Neuron (in vitro differentiated cells): ENCODE measurements around the gene RSAD1.

Experiments used
- H2AFZ ChIP-seq: one replicate; pipeline ENCODE4 v1.6.1; 2013; ENCODE audit warnings: low read depth, mild to moderate bottlenecking, inconsistent platforms, low read length, moderate library complexity
- H3K27me3 ChIP-seq: one replicate; pipeline ENCODE4 v1.6.1; 2013; ENCODE audit warnings: low read length; ENCODE audit not compliant: insufficient read depth
- H3K36me3 ChIP-seq: one replicate; pipeline ENCODE4 v1.6.1; 2013; ENCODE audit warnings: low read length; ENCODE audit not compliant: insufficient read depth
- H3K4me1 ChIP-seq: one replicate; pipeline ENCODE4 v1.6.1; 2013; ENCODE audit warnings: low read length; ENCODE audit not compliant: insufficient read depth
- H3K4me3 ChIP-seq: 2 replicates; pipeline ENCODE4 v1.5.1; 2013; ENCODE audit warnings: mild to moderate bottlenecking, low read length, moderate library complexity
- H3K9me3 ChIP-seq: one replicate; pipeline ENCODE4 v1.6.1; 2013; ENCODE audit warnings: low read length

Gene RSAD1

GRCh38 chr17:50517504-50518383 lies 39.1 kb downstream of the RSAD1 start:
- no peaks in the 10 kb centered on the region for H3K9me3 ChIP-seq
- no peak overlapping the region for H2AFZ ChIP-seq
- H3K36me3 ChIP-seq, result no peaks in the 10 kb centered on the region
- no peak overlapping the region for H3K4me3 ChIP-seq
- H3K27me3 ChIP-seq, result peaks cover 22% of the 10 kb centered on the region
- peaks cover 10% of the 10 kb centered on the region for H3K4me1 ChIP-seq

DNA sequence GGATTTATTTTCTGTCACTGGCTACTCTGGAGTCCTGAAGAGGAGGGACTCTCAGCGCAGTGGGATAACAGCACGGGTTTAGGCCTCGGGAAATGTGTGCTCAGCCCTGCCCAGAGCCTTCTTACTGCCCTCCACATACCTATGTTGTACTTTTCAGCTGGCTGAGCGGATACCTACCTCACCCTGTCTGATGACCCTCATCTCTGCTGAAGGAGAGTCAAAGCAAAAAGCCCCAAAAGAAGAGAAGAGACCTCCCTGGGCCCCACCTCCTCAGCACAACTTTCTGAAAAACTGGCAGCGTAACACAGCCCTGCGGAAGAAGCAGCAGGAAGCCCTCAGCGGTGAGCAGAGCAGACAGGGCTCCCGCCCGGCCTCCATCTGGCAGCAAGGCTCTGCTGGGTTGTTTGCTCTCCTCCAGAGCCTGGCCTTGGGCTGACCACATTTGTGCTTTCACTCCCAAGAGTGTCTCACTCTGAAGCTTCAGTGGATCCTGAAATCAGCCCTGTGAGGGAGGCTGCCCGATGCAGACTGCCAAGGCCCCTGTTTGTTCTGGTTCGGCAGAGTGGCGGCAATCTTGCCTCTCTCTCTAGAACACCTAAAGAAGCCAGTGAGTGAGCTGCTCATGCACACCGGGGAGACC lies 39.8 kb downstream of the RSAD1 start:
- H3K4me1 ChIP-seq, result peaks cover 10% of the 10 kb centered on the region
- no peaks in the 10 kb centered on the region for H3K36me3 ChIP-seq
- H3K4me3 ChIP-seq, result no peak overlapping the region
- peaks cover 22% of the 10 kb centered on the region for H3K27me3 ChIP-seq
- H2AFZ ChIP-seq, result no peak overlapping the region
- no peaks in the 10 kb centered on the region for H3K9me3 ChIP-seq

DNA sequence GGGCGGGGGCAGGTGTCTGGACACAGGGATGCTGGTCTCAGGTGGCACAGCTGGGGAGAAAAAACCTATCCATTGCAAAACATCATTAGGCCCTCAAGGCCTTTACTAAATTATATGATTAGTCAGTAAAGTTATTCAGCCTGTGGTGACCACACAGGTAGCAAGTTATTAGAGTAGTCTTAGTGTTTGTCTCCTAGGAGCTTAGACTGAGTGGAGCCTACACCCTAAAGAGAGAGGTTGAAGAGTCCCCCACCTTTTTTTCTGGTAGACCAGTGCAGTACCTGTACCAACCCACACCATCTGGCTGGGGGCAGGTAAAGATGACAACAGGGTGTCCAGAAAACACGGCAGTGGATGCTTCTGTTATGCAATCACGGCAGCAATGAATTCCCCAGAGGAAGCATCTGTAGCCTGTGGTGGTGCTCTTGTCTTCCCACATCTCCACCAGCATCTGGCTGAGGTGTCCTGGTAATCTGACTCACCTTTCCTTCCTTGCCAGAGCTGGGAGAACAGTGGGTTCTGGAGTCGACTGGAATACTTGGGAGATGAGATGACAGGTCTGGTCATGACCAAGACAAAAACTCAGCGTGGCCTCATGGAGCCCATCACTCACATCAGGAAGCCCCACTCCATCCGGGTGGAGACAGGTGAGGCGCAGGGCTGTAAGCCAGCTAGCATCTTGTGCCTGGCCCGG lies 40.6 kb downstream of the RSAD1 start:
- Histone ChIP-seq H3K4me1 (peaks cover 8% of the 10 kb centered on the region), H3K36me3 (no peaks in the 10 kb centered on the region), H3K4me3 (no peak overlapping the region), H3K27me3 (peaks cover 22% of the 10 kb centered on the region), H2AFZ (no peak overlapping the region), H3K9me3 (no peaks in the 10 kb centered on the region)

- H3K4me3 ChIP-seq, result no peak overlapping the region
- peaks cover 22% of the 10 kb centered on the region for H3K27me3 ChIP-seq
- H3K36me3 ChIP-seq, result no peaks in the 10 kb centered on the region
- H2AFZ ChIP-seq, result no peak overlapping the region
- no peaks in the 10 kb centered on the region for H3K4me1 ChIP-seq
- no peaks in the 10 kb centered on the region for H3K9me3 ChIP-seq
Measured at GRCh38 chr17:50520483-50520882, 41.8 kb downstream of the RSAD1 start.

DNA sequence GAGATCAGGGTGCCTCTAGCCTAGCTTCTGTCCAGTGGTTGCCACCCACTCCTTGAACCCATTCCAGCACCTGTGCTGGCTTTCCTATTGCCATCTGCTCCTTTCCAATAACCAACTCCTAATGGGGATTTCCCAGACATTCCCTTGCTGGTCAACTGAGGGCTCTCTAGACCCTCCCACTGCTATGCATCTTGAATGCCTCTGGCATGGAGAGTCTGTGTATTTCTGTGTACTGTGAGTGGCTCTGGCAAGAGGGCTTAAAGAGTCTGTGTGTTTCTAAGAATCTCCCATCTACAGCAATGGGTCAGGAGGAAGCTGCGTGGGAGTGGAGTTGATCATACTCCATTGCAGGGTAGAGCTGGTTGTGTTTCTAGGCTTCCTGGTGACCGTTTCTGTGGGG lies 42.9 kb downstream of the RSAD1 start:
- H3K4me3 ChIP-seq, result no peak overlapping the region
- no peaks in the 10 kb centered on the region for H3K36me3 ChIP-seq
- H3K9me3 ChIP-seq, result no peaks in the 10 kb centered on the region
- no peak overlapping the region for H2AFZ ChIP-seq
- no peaks in the 10 kb centered on the region for H3K4me1 ChIP-seq
- H3K27me3 ChIP-seq, result peaks cover 22% of the 10 kb centered on the region

- no peak overlapping the region for H3K4me3 ChIP-seq
- no peaks in the 10 kb centered on the region for H3K9me3 ChIP-seq
- H3K27me3 ChIP-seq, result peaks cover 18% of the 10 kb centered on the region
- H3K4me1 ChIP-seq, result no peaks in the 10 kb centered on the region
- H3K36me3 ChIP-seq, result no peaks in the 10 kb centered on the region
- no peak overlapping the region for H2AFZ ChIP-seq
Measured at GRCh38 chr17:50522766-50523165, 44.1 kb downstream of the RSAD1 start.

GRCh38 chr17:50523208-50523607 lies 44.5 kb downstream of the RSAD1 start:
- no peak overlapping the region for H3K4me3 ChIP-seq
- no peaks in the 10 kb centered on the region for H3K4me1 ChIP-seq
- H3K36me3 ChIP-seq, result no peaks in the 10 kb centered on the region
- H2AFZ ChIP-seq, result no peak overlapping the region
- H3K9me3 ChIP-seq, result no peaks in the 10 kb centered on the region
- peaks cover 18% of the 10 kb centered on the region for H3K27me3 ChIP-seq

DNA sequence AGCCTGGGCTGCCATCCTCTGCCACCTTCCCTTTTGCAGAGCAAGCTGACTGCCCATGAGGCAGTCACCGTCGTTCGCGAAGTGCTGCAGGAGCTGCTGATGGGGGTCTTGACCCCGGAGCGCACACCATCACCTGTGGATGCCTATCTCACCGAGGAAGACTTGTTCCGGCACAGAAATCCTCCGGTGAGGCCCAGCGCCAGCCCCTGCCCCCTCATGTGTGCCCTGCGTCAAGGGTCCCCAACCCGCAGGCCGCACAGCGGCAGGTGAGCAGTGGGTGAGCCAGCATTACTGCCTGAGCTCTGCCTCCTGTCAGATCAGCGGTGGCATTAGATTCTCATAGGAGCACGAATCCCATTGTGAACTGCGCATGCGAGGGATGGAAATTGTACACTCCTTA lies 46.2 kb downstream of the RSAD1 start:
- H2AFZ ChIP-seq, result no peak overlapping the region
- H3K36me3 ChIP-seq, result no peaks in the 10 kb centered on the region

GRCh38 chr17:50527155-50527762 lies 48.6 kb downstream of the RSAD1 start:
- Histone ChIP-seq H3K4me3 (no peak overlapping the region), H3K27me3 (peaks cover 26% of the 10 kb centered on the region), H2AFZ (no peak overlapping the region), H3K9me3 (no peaks in the 10 kb centered on the region), H3K36me3 (no peaks in the 10 kb centered on the region), H3K4me1 (no peaks in the 10 kb centered on the region)

More for the DNA sequence above, 46.2 kb downstream of the RSAD1 start:
- no peaks in the 10 kb centered on the region for H3K9me3 ChIP-seq
- no peaks in the 10 kb centered on the region for H3K4me1 ChIP-seq
- no peak overlapping the region for H3K4me3 ChIP-seq
- peaks cover 21% of the 10 kb centered on the region for H3K27me3 ChIP-seq

- H3K4me1 ChIP-seq, result peaks cover 6% of the 10 kb centered on the region
- H3K27me3 ChIP-seq, result peaks cover 34% of the 10 kb centered on the region
- H3K9me3 ChIP-seq, result no peaks in the 10 kb centered on the region
- no peak overlapping the region for H2AFZ ChIP-seq
- H3K36me3 ChIP-seq, result no peaks in the 10 kb centered on the region
- no peak overlapping the region for H3K4me3 ChIP-seq
Measured at GRCh38 chr17:50527949-50528474, 49.4 kb downstream of the RSAD1 start.

GRCh38 chr17:50529849-50530248 lies 51.2 kb downstream of the RSAD1 start:
- H3K4me1 ChIP-seq, result peaks cover 15% of the 10 kb centered on the region
- H2AFZ ChIP-seq, result no peak overlapping the region
- H3K27me3 ChIP-seq, result peaks cover 52% of the 10 kb centered on the region
- no peaks in the 10 kb centered on the region for H3K9me3 ChIP-seq
- no peak overlapping the region for H3K4me3 ChIP-seq
- no peaks in the 10 kb centered on the region for H3K36me3 ChIP-seq

DNA sequence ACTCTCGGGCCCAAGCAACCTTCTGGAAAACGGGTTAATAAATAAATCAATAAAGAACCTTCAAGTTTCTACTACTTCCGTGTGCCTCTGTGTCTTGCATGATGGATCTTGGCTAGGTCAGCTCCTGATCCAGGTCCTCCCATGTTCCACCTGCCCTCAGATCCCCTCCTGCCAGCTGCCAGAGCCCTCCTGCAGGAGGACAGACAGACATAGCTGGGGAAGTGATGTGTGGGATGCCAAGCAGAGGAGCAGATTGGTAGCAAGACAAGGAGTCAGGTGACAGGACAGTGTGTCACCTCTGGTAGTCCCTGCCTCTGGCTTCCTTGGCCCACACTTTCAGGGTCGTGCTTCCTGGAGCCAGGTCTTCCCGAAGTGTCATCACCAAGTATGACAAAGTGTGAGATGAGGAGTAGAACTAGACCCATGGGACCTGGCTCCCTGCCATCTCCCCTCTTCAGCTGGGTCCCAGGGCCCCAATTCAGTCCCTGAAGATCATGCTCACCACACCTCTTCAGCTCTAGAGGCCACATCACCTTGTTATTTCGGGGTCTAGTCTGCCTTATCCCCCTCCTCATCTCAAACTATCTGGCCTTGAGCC lies 52.9 kb downstream of the RSAD1 start:
- no peaks in the 10 kb centered on the region for H3K36me3 ChIP-seq
- H2AFZ ChIP-seq, result no peak overlapping the region
- H3K4me3 ChIP-seq, result no peak overlapping the region
- no peaks in the 10 kb centered on the region for H3K9me3 ChIP-seq
- H3K4me1 ChIP-seq, result peaks cover 15% of the 10 kb centered on the region
- H3K27me3 ChIP-seq, result peaks cover 65% of the 10 kb centered on the region
